ENCODE measurements around the gene MGARP. TPM values are rescaled to one million over a fixed set of nuclear protein-coding genes. Genes with fewer than 3 reads are reported as not detected.

Gene MGARP
- total RNA-seq, 4 donors from 2014 or later = 0.65 TPM; not detected in 3

DNA sequence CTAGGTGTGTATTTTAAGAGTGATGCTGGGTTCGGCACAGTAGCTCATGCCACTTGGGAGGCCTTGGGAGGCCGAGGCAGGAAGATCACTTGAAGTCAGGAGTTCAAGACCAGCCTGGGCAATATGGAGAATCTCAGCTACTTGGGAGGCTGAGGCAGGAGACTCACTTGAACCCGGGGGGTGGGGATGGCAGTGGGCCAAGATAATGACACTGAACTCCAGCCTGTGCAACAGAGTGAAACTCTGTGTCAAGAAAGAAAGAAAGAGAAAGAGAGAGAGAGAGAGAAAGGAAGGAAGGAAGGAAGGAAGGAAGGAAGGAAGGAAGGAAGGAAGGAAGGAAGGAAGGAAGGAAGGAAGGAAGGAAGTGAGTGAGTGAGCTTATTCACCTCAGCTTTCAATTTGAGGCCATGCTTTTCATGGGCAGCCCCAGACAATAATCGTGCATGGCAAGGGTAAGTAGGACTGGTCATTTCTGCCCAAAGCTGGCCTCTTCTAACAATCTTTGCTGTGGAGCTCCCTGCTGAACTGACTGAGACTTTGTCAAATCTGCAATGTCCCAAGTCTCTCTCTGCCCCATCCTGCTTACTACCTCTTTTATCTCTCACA, 60.5 kb downstream of the MGARP start:
- TF ChIP-seq, protein P1, sequence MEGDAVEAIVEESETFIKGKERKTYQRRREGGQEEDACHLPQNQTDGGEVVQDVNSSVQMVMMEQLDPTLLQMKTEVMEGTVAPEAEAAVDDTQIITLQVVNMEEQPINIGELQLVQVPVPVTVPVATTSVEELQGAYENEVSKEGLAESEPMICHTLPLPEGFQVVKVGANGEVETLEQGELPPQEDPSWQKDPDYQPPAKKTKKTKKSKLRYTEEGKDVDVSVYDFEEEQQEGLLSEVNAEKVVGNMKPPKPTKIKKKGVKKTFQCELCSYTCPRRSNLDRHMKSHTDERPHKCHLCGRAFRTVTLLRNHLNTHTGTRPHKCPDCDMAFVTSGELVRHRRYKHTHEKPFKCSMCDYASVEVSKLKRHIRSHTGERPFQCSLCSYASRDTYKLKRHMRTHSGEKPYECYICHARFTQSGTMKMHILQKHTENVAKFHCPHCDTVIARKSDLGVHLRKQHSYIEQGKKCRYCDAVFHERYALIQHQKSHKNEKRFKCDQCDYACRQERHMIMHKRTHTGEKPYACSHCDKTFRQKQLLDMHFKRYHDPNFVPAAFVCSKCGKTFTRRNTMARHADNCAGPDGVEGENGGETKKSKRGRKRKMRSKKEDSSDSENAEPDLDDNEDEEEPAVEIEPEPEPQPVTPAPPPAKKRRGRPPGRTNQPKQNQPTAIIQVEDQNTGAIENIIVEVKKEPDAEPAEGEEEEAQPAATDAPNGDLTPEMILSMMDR (IDR thresholded peaks at IDR 0.05; ENCODE audit: low read depth) = no peak

Small RNA genes within 50 kb of the gene (small RNA-seq; reads per million reads assigned to genes)
- gene RNU6-1074P = not detected
- not detected for gene RNU6-1214P
- gene RNU6-506P = not detected

Other genes starting within 250 kb of the MGARP start
- 10 to 100 TPM; 51.3 to 64.9 (median 64.2) TPM for gene ELF2, start 103.0 kb downstream of the MGARP start, total RNA-seq
- gene NAA15, start 21.3 kb upstream of the MGARP start, total RNA-seq = 10 to 100 TPM; 17.1 to 63.8 (median 25.2) TPM
- gene NDUFC1, start 22.3 kb upstream of the MGARP start, total RNA-seq = 10 to 100 TPM; 27.2 to 48.9 (median 28.1) TPM
- gene RAB33B, start 173.9 kb upstream of the MGARP start, total RNA-seq = 10 to 100 TPM; 12.1 to 14.4 (median 14.1) TPM

All from subcutaneous adipose tissue (tissue), 4 donors.